ENCODE measurements around the gene SCARB1.
"Not testable (repeated sequence)": the region's sequence is repeated elsewhere in the genome, so short reads cannot be mapped to it uniquely, and the experiment has no call there.

Gene SCARB1

DNA sequence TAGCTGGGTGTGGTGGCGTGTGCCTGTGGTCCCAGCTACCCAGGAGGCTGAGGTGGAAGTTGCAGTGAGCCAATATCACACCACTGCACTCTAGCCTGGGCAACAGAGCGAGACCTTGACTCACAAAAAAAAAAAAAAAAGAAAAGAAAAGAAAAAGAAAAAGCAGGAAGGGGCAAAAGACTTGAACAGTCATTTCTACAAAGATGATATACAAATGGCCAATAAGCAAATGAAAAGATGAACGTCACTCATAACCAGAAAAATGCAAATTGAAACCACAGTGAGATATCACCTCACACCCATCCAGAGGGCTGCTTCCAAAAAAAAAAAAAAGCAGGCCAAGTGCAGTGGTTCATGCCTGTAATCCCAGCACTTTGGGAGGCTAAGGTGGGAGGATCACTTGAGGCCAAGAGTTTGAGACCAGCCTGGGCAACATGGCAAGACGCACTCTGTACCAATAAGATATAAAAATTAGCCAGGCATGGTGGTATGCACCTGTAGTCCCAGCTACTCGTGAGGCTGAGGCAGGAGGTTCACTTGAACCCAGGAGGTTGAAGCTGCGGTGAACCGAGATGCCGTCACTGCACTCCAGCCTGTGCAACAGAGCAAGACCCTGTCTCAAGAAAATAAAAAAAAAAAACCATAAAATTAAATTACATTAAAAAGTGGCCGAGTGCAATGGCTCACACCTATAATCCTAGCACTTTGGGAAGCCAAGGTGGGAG is 30.3 kb upstream of the SCARB1 start:
- no peak for FAIRE-seq

DNA sequence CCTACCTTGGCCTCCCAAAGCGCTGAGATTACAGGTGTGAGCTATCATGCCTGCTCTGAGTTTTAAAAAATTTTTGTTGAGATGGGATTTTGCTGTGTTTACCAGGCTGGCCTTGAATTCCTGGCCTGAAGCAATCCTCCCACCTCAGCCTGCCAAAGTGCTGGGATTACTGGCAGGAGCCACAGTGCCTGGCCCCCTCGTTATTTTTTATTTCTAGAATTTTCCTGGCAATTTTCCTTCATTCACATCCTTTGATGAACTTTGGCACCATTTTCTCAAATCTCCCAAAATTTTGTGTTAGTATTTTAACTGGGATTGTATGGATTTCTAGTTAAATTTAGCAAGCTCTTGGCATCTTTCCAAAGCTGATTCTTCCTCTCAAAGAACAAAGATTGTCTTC is 24.6 kb upstream of the SCARB1 start:
- FAIRE-seq = no peak
- TF ChIP-seq, protein P1, sequence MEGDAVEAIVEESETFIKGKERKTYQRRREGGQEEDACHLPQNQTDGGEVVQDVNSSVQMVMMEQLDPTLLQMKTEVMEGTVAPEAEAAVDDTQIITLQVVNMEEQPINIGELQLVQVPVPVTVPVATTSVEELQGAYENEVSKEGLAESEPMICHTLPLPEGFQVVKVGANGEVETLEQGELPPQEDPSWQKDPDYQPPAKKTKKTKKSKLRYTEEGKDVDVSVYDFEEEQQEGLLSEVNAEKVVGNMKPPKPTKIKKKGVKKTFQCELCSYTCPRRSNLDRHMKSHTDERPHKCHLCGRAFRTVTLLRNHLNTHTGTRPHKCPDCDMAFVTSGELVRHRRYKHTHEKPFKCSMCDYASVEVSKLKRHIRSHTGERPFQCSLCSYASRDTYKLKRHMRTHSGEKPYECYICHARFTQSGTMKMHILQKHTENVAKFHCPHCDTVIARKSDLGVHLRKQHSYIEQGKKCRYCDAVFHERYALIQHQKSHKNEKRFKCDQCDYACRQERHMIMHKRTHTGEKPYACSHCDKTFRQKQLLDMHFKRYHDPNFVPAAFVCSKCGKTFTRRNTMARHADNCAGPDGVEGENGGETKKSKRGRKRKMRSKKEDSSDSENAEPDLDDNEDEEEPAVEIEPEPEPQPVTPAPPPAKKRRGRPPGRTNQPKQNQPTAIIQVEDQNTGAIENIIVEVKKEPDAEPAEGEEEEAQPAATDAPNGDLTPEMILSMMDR (IDR thresholded peaks at IDR 0.05; ENCODE audit: insufficient read depth, missing control alignments) = no peak
- no peak for DNase-seq (ENCODE audit: insufficient read length, low spot score)

More for the DNA sequence above, 30.3 kb upstream of the SCARB1 start:
- TF ChIP-seq, protein P1 (IDR thresholded peaks at IDR 0.05; ENCODE audit: insufficient read depth, missing control alignments) = no peak
- DNase-seq (ENCODE audit: insufficient read length, low spot score) = no peak

DNA sequence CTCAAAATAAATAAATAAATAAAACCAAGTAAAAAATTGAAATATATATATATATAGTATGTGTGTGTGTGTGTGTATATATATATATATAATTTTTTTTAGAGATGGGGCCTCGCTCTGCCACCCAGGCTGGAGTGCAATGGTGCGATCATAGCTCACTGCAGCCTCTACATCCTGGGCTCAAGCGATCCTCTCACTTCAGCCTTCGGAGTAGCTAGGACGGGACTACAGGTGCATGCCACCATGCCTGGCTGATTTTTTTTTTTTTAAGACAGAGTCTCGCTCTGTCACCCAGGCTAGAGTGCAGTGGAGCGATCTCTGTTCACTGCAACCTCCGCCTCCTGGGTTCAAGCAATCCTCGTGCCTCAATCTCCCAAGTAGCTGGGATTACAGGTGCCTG is 24.1 kb upstream of the SCARB1 start:
- FAIRE-seq; DNase-seq (ENCODE audit: insufficient read length, low spot score): not testable (repeated sequence)

DNA sequence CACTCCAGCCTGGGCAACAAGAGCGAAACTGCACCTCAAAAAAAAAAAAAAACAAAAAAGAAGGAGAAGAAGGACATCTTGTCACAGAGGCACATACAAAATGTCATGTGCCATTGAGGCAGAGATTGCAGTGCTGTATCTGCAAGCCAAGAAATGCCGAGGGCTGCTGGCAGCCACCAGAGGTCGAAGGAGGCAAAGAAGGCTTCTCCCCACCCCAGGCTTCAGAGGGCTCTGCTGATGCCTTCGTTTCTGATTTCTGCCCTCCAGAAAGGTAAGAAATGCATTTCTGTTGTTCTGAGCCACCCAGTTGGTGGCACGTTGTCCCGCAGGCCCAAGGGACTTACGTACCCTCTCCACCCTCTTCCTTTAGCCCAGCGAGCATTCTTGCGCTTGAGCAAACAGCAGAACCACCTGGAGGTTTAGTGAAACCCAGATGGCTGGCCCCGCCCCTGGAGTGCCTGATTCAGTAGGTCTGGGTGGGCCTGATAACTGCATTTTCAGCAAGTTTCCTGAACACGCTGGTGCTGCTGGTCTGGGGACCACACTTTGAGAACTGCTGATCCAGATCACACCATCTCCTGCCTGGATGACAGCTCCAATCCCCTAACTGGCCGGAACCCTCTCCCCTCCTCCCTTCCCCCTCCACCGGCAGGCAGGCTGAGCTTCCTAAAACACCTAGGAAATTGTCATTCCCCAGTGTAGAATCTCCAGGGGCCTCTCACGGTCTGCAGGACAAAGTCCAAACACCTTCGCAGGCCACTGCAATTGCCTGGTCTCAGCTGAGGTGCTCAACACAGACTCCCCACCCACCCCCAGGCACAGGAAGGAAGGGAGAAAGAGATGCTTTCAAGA is 21.1 kb upstream of the SCARB1 start:
- TF ChIP-seq, protein P1 (IDR thresholded peaks at IDR 0.05; ENCODE audit: insufficient read depth, missing control alignments) = no peak
- DNase-seq (ENCODE audit: insufficient read length, low spot score) = no peak
- FAIRE-seq = no peak

DNA sequence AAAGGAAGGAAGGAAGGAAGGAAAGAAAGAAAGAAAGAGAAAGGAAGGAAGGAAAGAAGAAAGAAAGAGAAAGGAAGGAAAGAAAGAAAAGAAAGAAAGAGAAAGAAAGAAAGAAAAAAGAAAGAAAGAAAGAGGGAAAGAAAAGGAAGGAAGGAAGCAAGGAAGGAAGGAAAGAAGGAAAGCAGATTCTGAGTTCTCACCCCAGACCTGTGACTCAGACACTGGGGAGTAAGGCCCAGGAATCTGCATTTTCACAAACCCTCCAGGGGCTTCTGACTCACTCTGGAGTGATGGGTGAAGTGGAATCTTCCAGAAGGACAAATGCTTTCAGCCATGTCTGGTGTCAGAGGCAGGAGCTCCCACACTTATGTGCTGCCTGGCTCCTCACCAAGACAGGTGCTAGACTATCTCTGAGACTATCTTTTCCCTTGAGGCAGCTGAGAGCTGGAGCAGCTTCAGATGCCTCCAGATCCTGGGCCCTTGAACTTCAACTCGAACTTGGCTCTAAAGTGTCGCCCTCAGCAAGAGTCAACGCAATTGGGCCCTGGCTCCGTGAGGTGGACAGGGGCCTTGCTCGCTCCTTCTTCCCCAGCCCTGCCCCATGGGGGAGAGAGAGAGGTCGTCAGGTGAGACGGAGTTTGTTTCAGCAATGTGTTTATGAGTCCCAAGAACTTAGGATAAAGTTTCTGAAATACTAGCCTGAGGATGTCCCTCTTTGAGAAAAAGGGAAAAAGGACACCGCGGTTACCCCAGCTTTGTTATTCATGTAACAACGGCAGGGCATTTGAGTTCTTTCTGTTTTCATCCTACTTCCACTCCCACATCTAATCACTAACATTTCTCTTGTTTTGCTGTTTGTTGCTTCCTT is 19.8 kb upstream of the SCARB1 start:
- FAIRE-seq = no peak
- TF ChIP-seq, protein P1 (IDR thresholded peaks at IDR 0.05; ENCODE audit: insufficient read depth, missing control alignments) = no peak
- no peak for DNase-seq (ENCODE audit: insufficient read length, low spot score)

DNA sequence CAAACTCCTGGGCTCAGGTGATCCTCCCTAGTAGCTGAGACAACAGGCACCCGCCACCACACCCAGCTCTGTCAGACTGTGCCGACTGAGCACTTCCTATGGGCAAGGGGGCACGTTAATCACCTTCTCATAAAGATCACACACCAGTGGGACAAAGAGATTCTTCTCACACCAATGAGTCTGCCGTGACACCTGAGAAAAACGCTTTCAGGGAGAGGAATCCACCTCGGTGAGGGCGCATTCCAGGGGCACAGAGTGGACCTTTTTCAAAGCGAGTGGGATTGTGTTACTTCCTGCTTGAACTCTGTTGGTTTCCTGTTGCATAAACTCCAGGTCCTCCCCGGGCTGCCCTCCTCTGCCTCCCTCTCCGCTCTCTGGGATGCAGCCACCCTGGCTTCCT is 17.5 kb upstream of the SCARB1 start:
- no peak for DNase-seq (ENCODE audit: insufficient read length, low spot score)

DNA sequence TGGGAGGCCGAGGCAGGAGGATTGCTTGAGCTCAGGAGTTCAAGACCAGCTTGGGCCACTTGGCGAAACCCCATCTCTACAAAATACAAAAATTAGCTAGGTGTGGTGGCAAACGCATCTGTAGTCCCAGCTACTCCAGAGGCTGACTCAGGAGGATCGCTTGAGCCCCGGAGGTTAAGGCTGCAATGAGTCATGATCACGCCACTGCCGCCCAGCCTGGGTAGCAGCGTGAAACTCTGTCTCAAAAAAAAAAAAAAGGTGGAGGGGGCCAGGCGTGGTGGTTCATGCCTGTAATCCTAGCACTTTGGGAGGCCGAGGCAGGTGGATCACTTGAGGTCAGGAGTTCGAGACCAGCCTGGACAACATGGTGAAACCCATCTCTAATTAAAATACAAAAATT is 16.7 kb upstream of the SCARB1 start:
- FAIRE-seq; DNase-seq (ENCODE audit: insufficient read length, low spot score): not testable (repeated sequence)

More for the DNA sequence above, 17.5 kb upstream of the SCARB1 start:
- TF ChIP-seq, protein P1 (IDR thresholded peaks at IDR 0.05; ENCODE audit: insufficient read depth, missing control alignments) = no peak
- FAIRE-seq = no peak
